K562 (cell line): ENCODE measurements around the gene TMEM245. TPM values are rescaled to one million over a fixed set of nuclear protein-coding genes. Genes with fewer than 3 reads are reported as not detected.

ENCODE experiments used
- AFF1 ChIP-seq, 2 experiments: fragments of 450-650 bp; IDR thresholded peaks; 2 replicates each; pipeline ENCODE4 v1.6.1; 2018; ENCODE audit warnings: mild to moderate bottlenecking in 2 of 2, low read depth in 1 of 2; ENCODE audit not compliant: partially characterized antibody in 2 of 2
- ARID1B ChIP-seq: fragments of 450-650 bp; IDR thresholded peaks from 2 replicates; pipeline ENCODE4 v1.6.1; 2016; ENCODE audit warnings: antibody characterized with exemption, mild to moderate bottlenecking, inconsistent platforms
- BACH1 ChIP-seq: fragments of 200-800 bp; sonication (Bioruptor generic); IDR thresholded peaks from 2 replicates; pipeline ENCODE4 v1.6.1; 2016; ENCODE audit warnings: missing genetic modification characterization, missing compliant biosample characterization
- HLTF ChIP-seq: fragments of 450-650 bp; IDR thresholded peaks from 2 replicates; pipeline ENCODE4 v1.6.1; 2016
- MAFG ChIP-seq: fragments of 450-650 bp; conservative IDR thresholded peaks from 2 replicates; pipeline ENCODE4 v1.6.1; 2016; ENCODE audit warnings: missing genetic modification characterization, missing compliant biosample characterization
- MLLT1 ChIP-seq, 2 experiments: fragments of 450-650 bp; IDR thresholded peaks; 2 replicates each; pipeline ENCODE4 v1.6.1; 2016
- NFE2L1 ChIP-seq: fragments of 450-650 bp; IDR thresholded peaks from 2 replicates; pipeline ENCODE4 v1.6.1; 2016; ENCODE audit warnings: missing genetic modification characterization, low read depth, mild to moderate bottlenecking, missing compliant biosample characterization, moderate library complexity, borderline replicate concordance
- SMARCA4 ChIP-seq: fragments of 450-650 bp; IDR thresholded peaks from 2 replicates; pipeline ENCODE4 v1.6.1; 2016
- SMARCA5 ChIP-seq: fragments of 450-650 bp; IDR thresholded peaks from 2 replicates; pipeline ENCODE4 v1.6.1; 2016
- TBL1XR1 ChIP-seq, 2 experiments: IDR thresholded peaks; 2 replicates each; pipeline ENCODE4 v1.6.1; 2012; ENCODE audit warnings: improper control_type of control experiment in 2 of 2, low read length in 2 of 2, mild to moderate bottlenecking in 1 of 2
- TOE1 ChIP-seq, 2 experiments: fragments of 450-650 bp in 1 of 2; sonication (generic) in 1 of 2; formaldehyde crosslinking in 1 of 2; IDR thresholded peaks; 2 replicates each; pipeline versions ENCODE4 v1.7.1 to v1.8.0; 2016 to 2022; ENCODE audit warnings: borderline replicate concordance in 2 of 2, mild to moderate bottlenecking in 2 of 2, antibody characterized with exemption in 1 of 2, inconsistent platforms in 1 of 2, low read depth in 1 of 2, missing genetic modification reagents in 1 of 2, moderate library complexity in 1 of 2
- ZNF830 ChIP-seq: fragments of 250-450 bp; sonication (Bioruptor Pico); IDR thresholded peaks from 2 replicates; pipeline ENCODE4 v1.5.0; 2021; ENCODE audit warnings: mild to moderate bottlenecking
- polyA plus RNA-seq, 8 experiments: library from polyadenylated mRNA; depleted of rRNA in 4 of 8; stranded (reverse) in 5 of 8; unstranded in 3 of 8; fragments of >200 nt; fragmentation: Nextera tagmentation in 2 of 8; fragmentation: Illumina TruSeq in 1 of 8; extraction: Ambion mirVana in 2 of 8; extraction: Trizol in 1 of 8; gene quantifications; 2 replicates each; pipeline versions ENCODE4 v1.2.1 to v1.2.3, GENCODE V29; 2011 to 2014; ENCODE audit warnings: inconsistent platforms in 1 of 8, missing spikeins in 1 of 8
- total RNA-seq, 7 experiments: library from RNA; depleted of rRNA in 6 of 7; stranded (reverse); fragments of >200 nt in 6 of 7; fragmentation: Illumina TruSeq in 2 of 7; extraction: Trizol in 2 of 7; gene quantifications; 2 replicates each; pipeline versions ENCODE4 v1.2.1 to v1.2.3, GENCODE V29; 2011 to 2021; ENCODE audit warnings: low replicate concordance in 1 of 7
- TF ChIP-seq, protein P1 (sequence below): fragments of 450-650 bp; IDR thresholded peaks from 2 replicates; pipeline ENCODE4 v1.6.1; 2017; ENCODE audit warnings: antibody characterized with exemption, mild to moderate bottlenecking

The TMEM245 gene
- total and polyA plus RNA-seq, 9 of the 15 experiments (the other 6 are each of a cell fraction or from before 2014, with no cell fraction given): 8.5 to 43.2 (median 24.3) TPM

GRCh38 chr9:109098171-109098959, 21.4 kb downstream of the TMEM245 start (continued):
- TF ChIP-seq, protein P1, sequence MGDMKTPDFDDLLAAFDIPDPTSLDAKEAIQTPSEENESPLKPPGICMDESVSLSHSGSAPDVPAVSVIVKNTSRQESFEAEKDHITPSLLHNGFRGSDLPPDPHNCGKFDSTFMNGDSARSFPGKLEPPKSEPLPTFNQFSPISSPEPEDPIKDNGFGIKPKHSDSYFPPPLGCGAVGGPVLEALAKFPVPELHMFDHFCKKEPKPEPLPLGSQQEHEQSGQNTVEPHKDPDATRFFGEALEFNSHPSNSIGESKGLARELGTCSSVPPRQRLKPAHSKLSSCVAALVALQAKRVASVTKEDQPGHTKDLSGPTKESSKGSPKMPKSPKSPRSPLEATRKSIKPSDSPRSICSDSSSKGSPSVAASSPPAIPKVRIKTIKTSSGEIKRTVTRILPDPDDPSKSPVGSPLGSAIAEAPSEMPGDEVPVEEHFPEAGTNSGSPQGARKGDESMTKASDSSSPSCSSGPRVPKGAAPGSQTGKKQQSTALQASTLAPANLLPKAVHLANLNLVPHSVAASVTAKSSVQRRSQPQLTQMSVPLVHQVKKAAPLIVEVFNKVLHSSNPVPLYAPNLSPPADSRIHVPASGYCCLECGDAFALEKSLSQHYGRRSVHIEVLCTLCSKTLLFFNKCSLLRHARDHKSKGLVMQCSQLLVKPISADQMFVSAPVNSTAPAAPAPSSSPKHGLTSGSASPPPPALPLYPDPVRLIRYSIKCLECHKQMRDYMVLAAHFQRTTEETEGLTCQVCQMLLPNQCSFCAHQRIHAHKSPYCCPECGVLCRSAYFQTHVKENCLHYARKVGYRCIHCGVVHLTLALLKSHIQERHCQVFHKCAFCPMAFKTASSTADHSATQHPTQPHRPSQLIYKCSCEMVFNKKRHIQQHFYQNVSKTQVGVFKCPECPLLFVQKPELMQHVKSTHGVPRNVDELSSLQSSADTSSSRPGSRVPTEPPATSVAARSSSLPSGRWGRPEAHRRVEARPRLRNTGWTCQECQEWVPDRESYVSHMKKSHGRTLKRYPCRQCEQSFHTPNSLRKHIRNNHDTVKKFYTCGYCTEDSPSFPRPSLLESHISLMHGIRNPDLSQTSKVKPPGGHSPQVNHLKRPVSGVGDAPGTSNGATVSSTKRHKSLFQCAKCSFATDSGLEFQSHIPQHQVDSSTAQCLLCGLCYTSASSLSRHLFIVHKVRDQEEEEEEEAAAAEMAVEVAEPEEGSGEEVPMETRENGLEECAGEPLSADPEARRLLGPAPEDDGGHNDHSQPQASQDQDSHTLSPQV: peak; percentile 37
- TF ChIP-seq SMARCA4 (peak; percentile 68), AFF1 (IDR thresholded peaks at IDR 0.05; ENCODE audit: low read depth in 1 of 2, partially characterized antibody in 2 of 2) (peak in 1 of 2 experiments; percentile 19), NFE2L1 (peak; percentile 95), TOE1 (IDR thresholded peaks at IDR 0.05; ENCODE audit: borderline replicate concordance) (peak; percentile 27; the same call in 1 of the 2 replicates), TOE1 (CRISPR knock-in tag; IDR thresholded peaks at IDR 0.05; ENCODE audit: borderline replicate concordance, low read depth) (no peak), TBL1XR1 (IDR thresholded peaks at IDR 0.05; ENCODE audit: low read length in 2 of 2) (no peak), BACH1 (tag) (peak; percentile 87; the same call in 1 of the 2 replicates), SMARCA5 (peak; percentile 56; the same call in 1 of the 2 replicates), ARID1B (0 out of 2 replicates have a peak, but pooled peaks have one; percentile 13), MLLT1 (IDR thresholded peaks at IDR 0.05) (no peak), MAFG (tag) (peak; percentile 98), ZNF830 (CRISPR knock-in tag) (no peak), HLTF (0 out of 2 replicates have a peak, but pooled peaks have one; percentile 51)
